SK-N-SH treated with all-trans-retinoic acid at 6 μM for 48 hours (cell line): ENCODE measurements around the gene MID1.

Source experiments
- ARNTL ChIP-seq: fragments of 450-650 bp; formaldehyde crosslinking; IDR thresholded peaks from 2 replicates; pipeline ENCODE4 v1.5.0; 2020; ENCODE audit warnings: low read depth, mild to moderate bottlenecking, moderate library complexity, borderline replicate concordance
- CSRNP3 ChIP-seq: fragments of 250-450 bp; sonication (Bioruptor Pico); IDR thresholded peaks from 2 replicates; pipeline ENCODE4 v1.5.1; 2021; ENCODE audit warnings: mild to moderate bottlenecking, moderate library complexity
- GLIS3 ChIP-seq: fragments of 250-450 bp; sonication (Bioruptor Pico); IDR thresholded peaks from 2 replicates; pipeline ENCODE4 v1.5.0; 2020; ENCODE audit warnings: mild to moderate bottlenecking, moderate library complexity
- PPARA ChIP-seq: fragments of 250-450 bp; sonication (Bioruptor Pico); IDR thresholded peaks from 2 replicates; pipeline ENCODE4 v1.5.0; 2020; ENCODE audit warnings: mild to moderate bottlenecking, borderline replicate concordance
- ZFP3 ChIP-seq: fragments of 250-450 bp; sonication (Bioruptor Pico); IDR thresholded peaks from 2 replicates; pipeline ENCODE4 v1.5.0; 2020; ENCODE audit warnings: mild to moderate bottlenecking, moderate library complexity
- ZNF70 ChIP-seq: fragments of 450-650 bp; formaldehyde crosslinking; IDR thresholded peaks from 2 replicates; pipeline ENCODE4 v1.5.0; 2020; ENCODE audit warnings: mild to moderate bottlenecking, moderate library complexity
- TF ChIP-seq, protein P1 (sequence below): fragments of 250-450 bp; sonication (Bioruptor Pico); IDR thresholded peaks from 2 replicates; pipeline ENCODE4 v1.5.1; 2020; ENCODE audit warnings: low read depth, mild to moderate bottlenecking, moderate library complexity

- TF ChIP-seq GLIS3 (CRISPR knock-in tag) (no peak), ARNTL (CRISPR knock-in tag) (no peak), ZNF70 (no peak), PPARA (CRISPR knock-in tag) (no peak), ZFP3 (CRISPR knock-in tag) (no peak), CSRNP3 (CRISPR knock-in tag) (no peak)
- TF ChIP-seq, protein P1, sequence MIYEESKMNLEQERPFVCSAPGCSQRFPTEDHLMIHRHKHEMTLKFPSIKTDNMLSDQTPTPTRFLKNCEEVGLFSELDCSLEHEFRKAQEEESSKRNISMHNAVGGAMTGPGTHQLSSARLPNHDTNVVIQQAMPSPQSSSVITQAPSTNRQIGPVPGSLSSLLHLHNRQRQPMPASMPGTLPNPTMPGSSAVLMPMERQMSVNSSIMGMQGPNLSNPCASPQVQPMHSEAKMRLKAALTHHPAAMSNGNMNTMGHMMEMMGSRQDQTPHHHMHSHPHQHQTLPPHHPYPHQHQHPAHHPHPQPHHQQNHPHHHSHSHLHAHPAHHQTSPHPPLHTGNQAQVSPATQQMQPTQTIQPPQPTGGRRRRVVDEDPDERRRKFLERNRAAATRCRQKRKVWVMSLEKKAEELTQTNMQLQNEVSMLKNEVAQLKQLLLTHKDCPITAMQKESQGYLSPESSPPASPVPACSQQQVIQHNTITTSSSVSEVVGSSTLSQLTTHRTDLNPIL (CRISPR knock-in tag): no peak
These were observed 100.6 kb downstream of the MID1 start for GRCh38 chrX:10519761-10520160.
